GM18505 (cell line): Measurements from ENCODE around the gene LRRC74A.

ENCODE experiments used
- ATAC-seq: cut with Tn5 transposase; IDR thresholded peaks from one replicate; pipeline ENCODE4 v1.9.1; 2021; ENCODE audit not compliant: unreplicated experiment
- POLR2A ChIP-seq: IDR thresholded peaks from 4 replicates; pipeline ENCODE4 v1.6.1; 2011; ENCODE audit warnings: borderline replicate concordance; ENCODE audit not compliant: insufficient read depth, insufficient read length; ENCODE audit errors: extremely low read depth

LRRC74A gene

GRCh38 chr14:76918782-76919394 is 92.7 kb downstream of the LRRC74A start:
- no peak for ATAC-seq
- no peak for TF ChIP-seq POLR2A
